Uterus (tissue), 4 donors: ENCODE data around the gene WFS1. TPM values are rescaled to one million over a fixed set of nuclear protein-coding genes. Genes with fewer than 3 reads are reported as not detected.

Source experiments
- DNase-seq, 2 donors: peaks; one replicate each; pipeline ENCODE4 v3.0.0-alpha.2; 2019 to 2020
- H3K27ac ChIP-seq, 2 donors: fragments of 200-600 bp; sonication (generic); 1 replicate in 1 of 2; 2 replicates in 1 of 2; pipeline ENCODE4 v1.5.1; 2016 to 2018
- H3K27me3 ChIP-seq, 2 donors: fragments of 200-600 bp; sonication (generic); one replicate each; pipeline ENCODE4 v1.5.1; 2018 to 2019; ENCODE audit warnings: control low read depth in 1 of 2
- H3K36me3 ChIP-seq, 2 donors: fragments of 200-600 bp; sonication (generic); one replicate each; pipeline ENCODE4 v1.5.1; 2019; ENCODE audit warnings: control low read depth in 1 of 2
- H3K4me1 ChIP-seq, 2 donors: fragments of 200-600 bp; sonication (generic); one replicate each; pipeline ENCODE4 v1.5.1; 2018 to 2019; ENCODE audit warnings: control low read depth in 1 of 2
- H3K4me3 ChIP-seq, 2 donors: fragments of 200-600 bp; sonication (generic); 1 replicate in 1 of 2; 2 replicates in 1 of 2; pipeline ENCODE4 v1.5.1; 2018 to 2019; ENCODE audit warnings: mild to moderate bottlenecking in 1 of 2
- H3K9me3 ChIP-seq, 2 donors: fragments of 200-600 bp; sonication (generic); one replicate each; pipeline ENCODE4 v1.5.1; 2019; ENCODE audit warnings: control low read depth in 1 of 2
- CTCF ChIP-seq, 4 experiments: fragments of 200-600 bp in 2 of 4; fragments of 450-650 bp in 2 of 4; sonication (generic) in 2 of 4; IDR thresholded peaks; one replicate each; pipeline ENCODE4 v1.5.1; 2016 to 2019; ENCODE audit warnings: antibody characterized with exemption in 4 of 4, mild to moderate bottlenecking in 2 of 4, moderate library complexity in 1 of 4
- POLR2A ChIP-seq, 2 donors: fragments of 450-650 bp; IDR thresholded peaks; one replicate each; pipeline ENCODE4 v1.6.1; 2016; ENCODE audit warnings: antibody characterized with exemption in 2 of 2, mild to moderate bottlenecking in 1 of 2, moderate library complexity in 1 of 2
- intact Hi-C: fragments of 100-400 bp; cut with DNase I; formaldehyde crosslinking; loops from one replicate; pipeline ENCODE4 v1.15.1; 2023; ENCODE audit warnings: low total_unique reads
- total RNA-seq, 4 donors: library from RNA; depleted of rRNA in 3 of 4; stranded (reverse); fragments of >200 nt in 3 of 4; gene quantifications; one replicate each; pipeline versions ENCODE4 v1.1.0 to v1.2.4, GENCODE V29; 2014 to 2023
- donor health status: DM: yes; HTN: yes; CAD: no.

Gene WFS1
- 100 to 1,000 TPM in 1 of 4 donors, 10 to 100 TPM in 3; 27.5 to 118 (median 51.9) TPM for total RNA-seq

GRCh38 chr4:6269616-6270511, at the start of gene WFS1:
Gene WFS1, plus strand, starts transcription at chr4:6269850. Its CDS starts 7,606 bp downstream, at chr4:6277456.
- Histone ChIP-seq H3K36me3 (no peaks in the 10 kb centered on the region), H3K9me3 (no peaks in the 10 kb centered on the region), H3K4me3 (peak within 1 kb of the TSS; percentile 88 to 99), H3K4me1 (peaks cover 12 to 17% of the 10 kb centered on the region in 2 donors), H3K27ac (peak within 1 kb of the TSS; percentile 93 to 94), H3K27me3 (no peaks in the 10 kb centered on the region)
- intact Hi-C loops, result no loop called here
- TF ChIP-seq POLR2A (IDR thresholded peaks at IDR 0.05) (peak; percentile 94), CTCF (IDR thresholded peaks at IDR 0.05) (no peak)
- DNase-seq, result peak; percentile 99 to 100

GRCh38 chr4:6221301-6221850, 48.3 kb upstream of the WFS1 start:
- no peaks in the 10 kb centered on the region for H3K4me1 ChIP-seq
- H3K27me3 ChIP-seq, result peaks cover 11 to 15% of the 10 kb centered on the region in 2 donors
- peak overlapping the region in 1 of 2 donors; percentile 23 for H3K4me3 ChIP-seq
- H3K9me3 ChIP-seq, result peaks cover 0 to 6% of the 10 kb centered on the region in 2 donors
- H3K36me3 ChIP-seq, result no peaks in the 10 kb centered on the region
- intact Hi-C loops, result no loop called here
- TF ChIP-seq POLR2A (IDR thresholded peaks at IDR 0.05), result no peak
- no peak for TF ChIP-seq CTCF (IDR thresholded peaks at IDR 0.05)
- no peak for DNase-seq
- no peak overlapping the region for H3K27ac ChIP-seq

- Histone ChIP-seq H3K4me1 (no peaks in the 10 kb centered on the region), H3K9me3 (peaks cover 0 to 6% of the 10 kb centered on the region in 2 donors), H3K4me3 (peak overlapping the region in 1 of 2 donors; percentile 23), H3K27ac (no peak overlapping the region), H3K36me3 (no peaks in the 10 kb centered on the region), H3K27me3 (peaks cover 11 to 15% of the 10 kb centered on the region in 2 donors)
- intact Hi-C loops, result no loop called here
- no peak for TF ChIP-seq POLR2A (IDR thresholded peaks at IDR 0.05)
- TF ChIP-seq CTCF (IDR thresholded peaks at IDR 0.05), result no peak
- no peak for DNase-seq
Observed at GRCh38 chr4:6221851-6222760, 47.5 kb upstream of the WFS1 start.

- Histone ChIP-seq H3K36me3 (no peaks in the 10 kb centered on the region), H3K27me3 (peaks cover 11 to 15% of the 10 kb centered on the region in 2 donors), H3K4me3 (no peak overlapping the region), H3K9me3 (peaks cover 0 to 6% of the 10 kb centered on the region in 2 donors), H3K27ac (no peak overlapping the region), H3K4me1 (no peaks in the 10 kb centered on the region)
- intact Hi-C loops, result no loop called here
- no peak for TF ChIP-seq CTCF (IDR thresholded peaks at IDR 0.05)
- no peak for TF ChIP-seq POLR2A (IDR thresholded peaks at IDR 0.05)
- DNase-seq, result no peak
Observed at GRCh38 chr4:6222761-6223292, 46.8 kb upstream of the WFS1 start.
